HG03045 (cell line): Measurements from ENCODE around the gene RSAD2.

ENCODE experiments used
- ATAC-seq: cut with Tn5 transposase; IDR thresholded peaks from one replicate; pipeline ENCODE4 v1.9.1; 2021; ENCODE audit warnings: mild to moderate bottlenecking, moderate library complexity; ENCODE audit not compliant: unreplicated experiment

The RSAD2 gene

GRCh38 chr2:6863792-6864191 is 13.8 kb upstream of the RSAD2 start:
- ATAC-seq = no peak

GRCh38 chr2:6864231-6864754 is 13.3 kb upstream of the RSAD2 start:
- ATAC-seq = no peak

- peak; percentile 15 for ATAC-seq
These were observed 12.6 kb upstream of the RSAD2 start for GRCh38 chr2:6864923-6865345.

- peak; percentile 80 for ATAC-seq
These were observed 12.0 kb upstream of the RSAD2 start, which contains the start of gene CMPK2 for GRCh38 chr2:6865346-6866274. Gene CMPK2, minus strand, starts transcription at chr2:6865907. Its CDS starts 211 bp downstream, at chr2:6865696.

GRCh38 chr2:6866275-6866671 is 11.3 kb upstream of the RSAD2 start:
- peak; percentile 4 for ATAC-seq

- no peak for ATAC-seq
These were observed 10.6 kb upstream of the RSAD2 start for GRCh38 chr2:6866982-6867381.

- no peak for ATAC-seq
These were observed 5.2 kb upstream of the RSAD2 start for GRCh38 chr2:6872394-6872793.

GRCh38 chr2:6874032-6874431 is 3.5 kb upstream of the RSAD2 start:
- no peak for ATAC-seq

- ATAC-seq = no peak
These were observed 1.3 kb upstream of the RSAD2 start for GRCh38 chr2:6876309-6876708.

- ATAC-seq = no peak
These were observed 972 bp downstream of the RSAD2 start for GRCh38 chr2:6878549-6878948.

GRCh38 chr2:6879011-6879410 is 1.4 kb downstream of the RSAD2 start:
- no peak for ATAC-seq

- no peak for ATAC-seq
These were observed 2.7 kb downstream of the RSAD2 start for GRCh38 chr2:6880200-6880733.

- ATAC-seq = no peak
These were observed 3.5 kb downstream of the RSAD2 start for GRCh38 chr2:6881046-6881445.

GRCh38 chr2:6881516-6881915 is 3.9 kb downstream of the RSAD2 start:
- no peak for ATAC-seq

- no peak for ATAC-seq
These were observed 6.0 kb downstream of the RSAD2 start for GRCh38 chr2:6883448-6884122.

GRCh38 chr2:6885551-6885950 is 8.0 kb downstream of the RSAD2 start:
- no peak for ATAC-seq

- no peak for ATAC-seq
These were observed 8.4 kb downstream of the RSAD2 start for GRCh38 chr2:6885968-6886367.

- no peak for ATAC-seq
These were observed 10.2 kb downstream of the RSAD2 start for GRCh38 chr2:6887751-6888192.

GRCh38 chr2:6888724-6889123 is 11.1 kb downstream of the RSAD2 start:
- no peak for ATAC-seq

GRCh38 chr2:6893876-6894482 is 16.4 kb downstream of the RSAD2 start:
- ATAC-seq = no peak
